Measurements from ENCODE around the gene SLC6A11. TPM values are rescaled to one million over a fixed set of nuclear protein-coding genes. Genes with fewer than 3 reads are reported as not detected.

The SLC6A11 gene
- total and polyA plus RNA-seq, 9 donors = under 0.01 to 0.33 (median 0.07) TPM; not detected in 2

GRCh38 chr3:10852066-10852808 lies 36.2 kb downstream of the SLC6A11 start:
- WGBS, 3 donors = 69 to 73% (median 70%) methylated on average over 17 of the region's 17 CpGs
- no peaks in the 10 kb centered on the region for H3K27me3 ChIP-seq

GRCh38 chr3:10855083-10855870 lies 39.2 kb downstream of the SLC6A11 start:
- no peaks in the 10 kb centered on the region for H3K9me3 ChIP-seq
- intact Hi-C loops (cut with DNase I) = no loop called here
- 34 to 55% (median 52%) methylated on average over 2 of the region's 2 CpGs for WGBS, 3 donors
- H3K4me1 ChIP-seq (ENCODE audit: insufficient read depth) = no peaks in the 10 kb centered on the region
- H3K4me3 ChIP-seq = no peak overlapping the region
- no peaks in the 10 kb centered on the region for H3K36me3 ChIP-seq
- TF ChIP-seq EP300 (IDR thresholded peaks at IDR 0.05) = no peak
- no peaks in the 10 kb centered on the region for H3K27me3 ChIP-seq
- no peak overlapping the region for H3K27ac ChIP-seq
- DNase-seq = no peak

More at GRCh38 chr3:10852066-10852808, 36.2 kb downstream of the SLC6A11 start:
- Histone ChIP-seq H3K9me3 (no peaks in the 10 kb centered on the region), H3K4me3 (no peak overlapping the region), H3K4me1 (ENCODE audit: insufficient read depth) (no peaks in the 10 kb centered on the region), H3K36me3 (no peaks in the 10 kb centered on the region), H3K27ac (no peak overlapping the region)
- DNase-seq = no peak
- intact Hi-C loops (cut with DNase I) = no loop called here
- TF ChIP-seq POLR2A (IDR thresholded peaks at IDR 0.05) = no peak
- no peak for TF ChIP-seq CTCF (IDR thresholded peaks at IDR 0.05)
- no peak for TF ChIP-seq EP300 (IDR thresholded peaks at IDR 0.05)

- Histone ChIP-seq H3K27ac (no peak overlapping the region), H3K27me3 (no peaks in the 10 kb centered on the region), H3K36me3 (no peaks in the 10 kb centered on the region), H3K4me1 (ENCODE audit: insufficient read depth) (no peaks in the 10 kb centered on the region), H3K4me3 (no peak overlapping the region), H3K9me3 (no peaks in the 10 kb centered on the region)
- intact Hi-C loops (cut with DNase I) = no loop called here
- TF ChIP-seq CTCF (IDR thresholded peaks at IDR 0.05) (no peak), EP300 (IDR thresholded peaks at IDR 0.05) (no peak), POLR2A (IDR thresholded peaks at IDR 0.05) (no peak)
- no peak for DNase-seq
- WGBS, 3 donors = 46 to 62% (median 49%) methylated on average over 8 of the region's 8 CpGs
Observed at GRCh38 chr3:10855871-10856662, 40.0 kb downstream of the SLC6A11 start.

- no peak overlapping the region for H3K4me3 ChIP-seq
- no peak for DNase-seq
- no peaks in the 10 kb centered on the region for H3K4me1 ChIP-seq (ENCODE audit: insufficient read depth)
- H3K27me3 ChIP-seq = no peaks in the 10 kb centered on the region
- TF ChIP-seq POLR2A (IDR thresholded peaks at IDR 0.05) (no peak), EP300 (IDR thresholded peaks at IDR 0.05) (no peak), CTCF (IDR thresholded peaks at IDR 0.05) (no peak)
- no peaks in the 10 kb centered on the region for H3K9me3 ChIP-seq
- H3K36me3 ChIP-seq = no peaks in the 10 kb centered on the region
- intact Hi-C loops (cut with DNase I) = no loop called here
- WGBS, 3 donors = 55 to 69% (median 68%) methylated on average over 2 of the region's 2 CpGs
- H3K27ac ChIP-seq = no peak overlapping the region
Observed at GRCh38 chr3:10857235-10857634, 41.2 kb downstream of the SLC6A11 start.
